SU-DHL-6 (cell line): ENCODE measurements around the gene GJA4.

ENCODE experiments used
- H2AFZ ChIP-seq: fragments of 200-600 bp; sonication (generic); 2 replicates; pipeline ENCODE4 v1.6.1; 2014; ENCODE audit warnings: low read depth, mild to moderate bottlenecking, moderate library complexity, mixed read lengths, antibody characterized with exemption, low read length; ENCODE audit not compliant: severe bottlenecking
- H3F3A ChIP-seq: fragments of 200-600 bp; shearing (Covaris generic); 2 replicates; pipeline ENCODE4 v1.6.0; 2016; ENCODE audit warnings: antibody characterized with exemption, mild to moderate bottlenecking; ENCODE audit not compliant: insufficient read depth
- H3K27ac ChIP-seq: fragments of 200-600 bp; sonication (generic); 2 replicates; pipeline ENCODE4 v1.5.1; 2016; ENCODE audit warnings: low read depth, mild to moderate bottlenecking, low read length, moderate library complexity, mixed read lengths
- H3K27me3 ChIP-seq: fragments of 200-600 bp; sonication (generic), shearing (Covaris generic); 2 replicates; pipeline ENCODE4 v1.6.0; 2014; ENCODE audit warnings: mild to moderate bottlenecking, low read length
- H3K36me3 ChIP-seq: fragments of 200-600 bp; sonication (generic); 2 replicates; pipeline ENCODE4 v1.6.1; 2014; ENCODE audit warnings: mild to moderate bottlenecking, low read length, mixed read lengths
- H3K4me2 ChIP-seq: fragments of 300-600, 200-600 bp; shearing (Covaris generic), sonication (generic); 2 replicates; pipeline ENCODE4 v1.6.0; 2014; ENCODE audit warnings: low read length, low read depth, mild to moderate bottlenecking; ENCODE audit not compliant: poor library complexity, severe bottlenecking
- H3K4me3 ChIP-seq: fragments of 200-600 bp; sonication (generic); 2 replicates; pipeline ENCODE4 v1.5.1; 2014; ENCODE audit warnings: antibody characterized with exemption, low read length, mild to moderate bottlenecking, mixed read lengths; ENCODE audit not compliant: insufficient read depth, poor library complexity, severe bottlenecking
- H3K79me2 ChIP-seq: fragments of 200-600 bp; sonication (generic); 2 replicates; pipeline ENCODE4 v1.6.1; 2014; ENCODE audit warnings: mild to moderate bottlenecking, low read length, moderate library complexity; ENCODE audit not compliant: insufficient read depth
- H3K9ac ChIP-seq: fragments of 200-600 bp; sonication (generic); 2 replicates; pipeline ENCODE4 v1.7.0; 2014; ENCODE audit warnings: mild to moderate bottlenecking, low read length
- H3K9me2 ChIP-seq: fragments of 200-600 bp; sonication (generic); replicated peaks from 2 replicates; pipeline ENCODE4 v1.6.1; 2014; ENCODE audit warnings: low read length; ENCODE audit not compliant: insufficient read depth
- H3K9me3 ChIP-seq: fragments of 200-600 bp; sonication (generic); 2 replicates; pipeline ENCODE4 v1.6.1; 2014; ENCODE audit warnings: low read length, mixed read lengths; ENCODE audit not compliant: insufficient read depth
- H4K20me1 ChIP-seq: fragments of 200-600 bp; sonication (generic); 2 replicates; pipeline ENCODE4 v1.6.1; 2014; ENCODE audit warnings: low read depth, mild to moderate bottlenecking, antibody characterized with exemption, low read length, moderate library complexity, mixed read lengths
- EZH2phosphoT487 ChIP-seq: fragments of 200-600 bp; sonication (generic), shearing (Covaris generic); conservative IDR thresholded peaks from 2 replicates; pipeline ENCODE4 v1.6.1; 2018; ENCODE audit warnings: mild to moderate bottlenecking, antibody characterized with exemption, low read length, moderate library complexity, mixed read lengths
- TF ChIP-seq, protein P1 (sequence below): fragments of 200-600 bp; sonication (generic); IDR thresholded peaks from one replicate; pipeline ENCODE4 v1.5.1; 2017; ENCODE audit warnings: antibody characterized with exemption, mild to moderate bottlenecking, low read length, moderate library complexity; ENCODE audit not compliant: insufficient read depth, poor library complexity, severe bottlenecking

GJA4 gene

GRCh38 chr1:34844252-34844634, 51.4 kb downstream of the GJA4 start:
- Histone ChIP-seq H4K20me1 (no peaks in the 10 kb centered on the region), H3F3A (no peaks in the 10 kb centered on the region), H3K9ac (no peak overlapping the region), H3K4me3 (no peak overlapping the region), H3K79me2 (no peaks in the 10 kb centered on the region), H3K27me3 (no peaks in the 10 kb centered on the region), H3K4me2 (no peak overlapping the region), H3K9me2 (no peaks in the 10 kb centered on the region), H2AFZ (no peak overlapping the region), H3K9me3 (no peaks in the 10 kb centered on the region), H3K27ac (no peak overlapping the region), H3K36me3 (no peaks in the 10 kb centered on the region)
- TF ChIP-seq EZH2phosphoT487 = no peak
- TF ChIP-seq, protein P1, sequence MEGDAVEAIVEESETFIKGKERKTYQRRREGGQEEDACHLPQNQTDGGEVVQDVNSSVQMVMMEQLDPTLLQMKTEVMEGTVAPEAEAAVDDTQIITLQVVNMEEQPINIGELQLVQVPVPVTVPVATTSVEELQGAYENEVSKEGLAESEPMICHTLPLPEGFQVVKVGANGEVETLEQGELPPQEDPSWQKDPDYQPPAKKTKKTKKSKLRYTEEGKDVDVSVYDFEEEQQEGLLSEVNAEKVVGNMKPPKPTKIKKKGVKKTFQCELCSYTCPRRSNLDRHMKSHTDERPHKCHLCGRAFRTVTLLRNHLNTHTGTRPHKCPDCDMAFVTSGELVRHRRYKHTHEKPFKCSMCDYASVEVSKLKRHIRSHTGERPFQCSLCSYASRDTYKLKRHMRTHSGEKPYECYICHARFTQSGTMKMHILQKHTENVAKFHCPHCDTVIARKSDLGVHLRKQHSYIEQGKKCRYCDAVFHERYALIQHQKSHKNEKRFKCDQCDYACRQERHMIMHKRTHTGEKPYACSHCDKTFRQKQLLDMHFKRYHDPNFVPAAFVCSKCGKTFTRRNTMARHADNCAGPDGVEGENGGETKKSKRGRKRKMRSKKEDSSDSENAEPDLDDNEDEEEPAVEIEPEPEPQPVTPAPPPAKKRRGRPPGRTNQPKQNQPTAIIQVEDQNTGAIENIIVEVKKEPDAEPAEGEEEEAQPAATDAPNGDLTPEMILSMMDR = no peak
